K562 (cell line): ENCODE results near the gene GPS2. TPM values are rescaled to one million over a fixed set of nuclear protein-coding genes. Genes with fewer than 3 reads are reported as not detected.

Experiments used
- ATAC-seq: fragments of 200-7000 bp; cut with Tn5 transposase; 3 replicates; pipeline ENCODE4 v1.9.1; 2020; ENCODE audit warnings: moderate library complexity
- BruUV-seq: library from RNA; stranded (reverse); fragments of 400-500 nt; replicated peaks from 2 replicates; lab custom pipeline; 2021; lab: Mats Ljungman, UMichigan
- CTCF ChIA-PET: fragments of 300-600 bp; formaldehyde crosslinking; extraction: SDS; loops from one replicate; lab custom pipeline; 2021; ENCODE audit warnings: low intra/inter-chr PET ratio; lab: Yijun Ruan, JAX
- POLR2A ChIA-PET: fragments of 300-600, 350-650 bp; sonication (Branson Sonifier 250); formaldehyde crosslinking; extraction: SDS; loops from one replicate; lab custom pipeline; 2021; ENCODE audit warnings: antibody characterized with exemption, inconsistent platforms; lab: Yijun Ruan, JAX
- DNase-seq, 4 experiments: peaks; one replicate each; pipeline versions ENCODE4 v3.0.0 to v3.0.0-alpha.2; 2011 to 2018; ENCODE audit warnings: low spot score in 3 of 4, mixed read lengths in 3 of 4; ENCODE audit errors: extremely low read depth in 1 of 4
- FAIRE-seq: peaks from 2 replicates; lab custom pipeline; 2011; peaks lifted over from hg19 to GRCh38; lab: Jason Lieb, UNC
- H2AFZ ChIP-seq: 2 replicates; pipeline ENCODE4 v1.6.0; 2011; ENCODE audit warnings: low read depth, low read length, control low read depth, inconsistent platforms
- H3K27ac ChIP-seq: fragments of 200-600 bp; 3 replicates; pipeline ENCODE4 v1.8.0; 2011; ENCODE audit warnings: low read depth, mild to moderate bottlenecking, control low read depth, inconsistent platforms, low read length, moderate library complexity, mixed read lengths; ENCODE audit errors: extremely low read depth
- H3K27me3 ChIP-seq, 2 experiments: fragments of 300-600 bp in 1 of 2; 2 replicates in 1 of 2; 3 replicates in 1 of 2; pipeline versions ENCODE4 v1.6.0 to v1.8.0; 2011; ENCODE audit warnings: inconsistent platforms in 2 of 2, low read length in 2 of 2, mild to moderate bottlenecking in 1 of 2, mixed read lengths in 1 of 2, moderate library complexity in 1 of 2; ENCODE audit not compliant: control insufficient read depth in 2 of 2, insufficient read depth in 2 of 2
- H3K36me3 ChIP-seq: fragments of 300-600 bp; 3 replicates; pipeline ENCODE4 v1.8.0; 2011; ENCODE audit warnings: mild to moderate bottlenecking, low read length, inconsistent platforms; ENCODE audit not compliant: control insufficient read depth, insufficient read depth
- H3K4me1 ChIP-seq, 2 experiments: fragments of 200-600 bp in 1 of 2; replicated peaks in 1 of 2; 2 replicates in 1 of 2; 3 replicates in 1 of 2; pipeline versions ENCODE4 v1.5.1 to v1.8.0; 2011; ENCODE audit warnings: inconsistent platforms in 2 of 2, low read length in 2 of 2, mild to moderate bottlenecking in 1 of 2, mixed read lengths in 1 of 2, moderate library complexity in 1 of 2; ENCODE audit not compliant: control insufficient read depth in 2 of 2, insufficient read depth in 2 of 2
- H3K4me2 ChIP-seq: 2 replicates; pipeline ENCODE4 v1.6.1; 2011; ENCODE audit warnings: low read length, control low read depth, inconsistent platforms, mixed read lengths; ENCODE audit not compliant: insufficient read depth
- H3K4me3 ChIP-seq: fragments of 200-600 bp; sonication (generic), shearing (Covaris generic); 2 replicates; pipeline ENCODE4 v1.5.1; 2016; ENCODE audit warnings: control low read depth, inconsistent platforms
- H3K79me2 ChIP-seq: fragments of 200-600 bp; 3 replicates; pipeline ENCODE4 v1.8.0; 2011; ENCODE audit warnings: low read length, inconsistent platforms; ENCODE audit not compliant: control insufficient read depth, insufficient read depth
- H3K9ac ChIP-seq, 2 experiments: 2 replicates each; pipeline versions ENCODE4 v1.6.0 to v1.6.1; 2011; ENCODE audit warnings: low read depth in 2 of 2, low read length in 2 of 2, control low read depth in 1 of 2, inconsistent platforms in 1 of 2, mild to moderate bottlenecking in 1 of 2, mixed read lengths in 1 of 2; ENCODE audit not compliant: insufficient read depth in 1 of 2
- H3K9me1 ChIP-seq: one replicate; pipeline ENCODE4 v1.6.0; 2011; ENCODE audit warnings: inconsistent platforms, mild to moderate bottlenecking, low read length, moderate library complexity; ENCODE audit not compliant: control insufficient read depth, insufficient read depth
- H3K9me3 ChIP-seq: replicated peaks from 2 replicates; pipeline ENCODE4 v1.5.1; 2011; ENCODE audit warnings: low read depth, low read length, inconsistent platforms; ENCODE audit not compliant: control insufficient read depth, insufficient read depth
- H4K20me1 ChIP-seq: replicated peaks from 2 replicates; pipeline ENCODE4 v1.6.1; 2011; ENCODE audit warnings: low read length, inconsistent platforms, mixed read lengths; ENCODE audit not compliant: control insufficient read depth, insufficient read depth
- C11orf30 ChIP-seq: fragments of 450-650 bp; IDR thresholded peaks from 2 replicates; pipeline ENCODE4 v1.6.1; 2016; ENCODE audit warnings: low read depth, mild to moderate bottlenecking
- DPF2 ChIP-seq: fragments of 450-650 bp; IDR thresholded peaks from 2 replicates; pipeline ENCODE4 v1.6.1; 2016
- GATA2 ChIP-seq: sonication (generic); formaldehyde crosslinking; IDR thresholded peaks from 2 replicates; pipeline ENCODE4 v1.4.0; 2020; ENCODE audit warnings: mild to moderate bottlenecking, missing genetic modification reagents
- MTA1 ChIP-seq: fragments of 450-650 bp; IDR thresholded peaks from 2 replicates; pipeline ENCODE4 v1.6.1; 2017; ENCODE audit warnings: borderline replicate concordance
- MTA3 ChIP-seq: fragments of 450-650 bp; formaldehyde crosslinking; IDR thresholded peaks from 2 replicates; pipeline ENCODE4 v1.6.1; 2017; ENCODE audit warnings: mild to moderate bottlenecking, borderline replicate concordance
- NR4A1 ChIP-seq, 2 experiments: fragments of 250-450 bp in 1 of 2; fragments of 450-650 bp in 1 of 2; sonication (Bioruptor Pico) in 1 of 2; IDR thresholded peaks; 2 replicates each; pipeline versions ENCODE4 v1.4.0 to v1.6.1; 2016 to 2020; ENCODE audit warnings: mild to moderate bottlenecking in 2 of 2, missing compliant biosample characterization in 1 of 2, missing genetic modification characterization in 1 of 2, moderate library complexity in 1 of 2
- RBFOX2 ChIP-seq: fragments of 200-400 bp; formaldehyde crosslinking; IDR thresholded peaks from 2 replicates; pipeline ENCODE4 v1.6.1; 2017; ENCODE audit warnings: low read depth, mild to moderate bottlenecking, low read length, moderate library complexity
- RNF2 ChIP-seq: sonication (generic); IDR thresholded peaks from 2 replicates; pipeline ENCODE4 v1.6.1; 2016
- SMARCA4 ChIP-seq: fragments of 450-650 bp; IDR thresholded peaks from 2 replicates; pipeline ENCODE4 v1.6.1; 2016
- TBP ChIP-seq: optimal IDR thresholded peaks from 2 replicates; pipeline ENCODE3; 2011; ENCODE audit warnings: low read depth, low read length, improper control_type of control experiment
- ZNF436 ChIP-seq: fragments of 250-450, 450-650 bp; sonication (Bioruptor Pico); formaldehyde crosslinking; IDR thresholded peaks from 2 replicates; pipeline ENCODE4 v1.7.0; 2020; ENCODE audit warnings: mild to moderate bottlenecking
- ZNF707 ChIP-seq: fragments of 250-450 bp; sonication (Bioruptor Pico); conservative IDR thresholded peaks from 2 replicates; pipeline ENCODE4 v1.8.0; 2022; ENCODE audit warnings: inconsistent platforms, mild to moderate bottlenecking, moderate library complexity
- WGBS: fragments of 100-300 bp; shearing (Covaris generic); methylation state at CpG from one replicate; pipeline ENCODE4 v1.1.6; 2016; ENCODE audit warnings: low coverage, mixed read lengths; ENCODE audit not compliant: insufficient coverage; ENCODE audit errors: missing lambda C conversion rate; 5-methylcytosine and 5-hydroxymethylcytosine counted together
- in situ Hi-C: fragments of 300-500 bp; cut with MboI; formaldehyde crosslinking; loops from 4 replicates; pipeline ENCODE4 v1.15.0; 2018; ENCODE audit warnings: inconsistent platforms, mixed read lengths
- intact Hi-C: fragments of 100-400 bp; cut with micrococcal nuclease; formaldehyde crosslinking; loops from 2 replicates; pipeline ENCODE4 v1.14.2; 2022
- polyA plus RNA-seq, 8 experiments: library from polyadenylated mRNA; depleted of rRNA in 4 of 8; stranded (reverse) in 5 of 8; unstranded in 3 of 8; fragments of >200 nt; fragmentation: Nextera tagmentation in 2 of 8; fragmentation: Illumina TruSeq in 1 of 8; extraction: Ambion mirVana in 2 of 8; extraction: Trizol in 1 of 8; gene quantifications; 2 replicates each; pipeline versions ENCODE4 v1.2.1 to v1.2.3, GENCODE V29; 2011 to 2014; ENCODE audit warnings: inconsistent platforms in 1 of 8, missing spikeins in 1 of 8
- total RNA-seq, 7 experiments: library from RNA; depleted of rRNA in 6 of 7; stranded (reverse); fragments of >200 nt in 6 of 7; fragmentation: Illumina TruSeq in 2 of 7; extraction: Trizol in 2 of 7; gene quantifications; 2 replicates each; pipeline versions ENCODE4 v1.2.1 to v1.2.3, GENCODE V29; 2011 to 2021; ENCODE audit warnings: low replicate concordance in 1 of 7
- TF ChIP-seq, protein P1 (sequence below): fragments of 450-650 bp; IDR thresholded peaks from 2 replicates; pipeline ENCODE4 v1.6.1; 2017; ENCODE audit warnings: antibody characterized with exemption

GPS2 gene
- total and polyA plus RNA-seq, 9 of the 15 experiments (the other 6 are each of a cell fraction or from before 2014, with no cell fraction given): 18.3 to 75.7 (median 37.0) TPM

DNA sequence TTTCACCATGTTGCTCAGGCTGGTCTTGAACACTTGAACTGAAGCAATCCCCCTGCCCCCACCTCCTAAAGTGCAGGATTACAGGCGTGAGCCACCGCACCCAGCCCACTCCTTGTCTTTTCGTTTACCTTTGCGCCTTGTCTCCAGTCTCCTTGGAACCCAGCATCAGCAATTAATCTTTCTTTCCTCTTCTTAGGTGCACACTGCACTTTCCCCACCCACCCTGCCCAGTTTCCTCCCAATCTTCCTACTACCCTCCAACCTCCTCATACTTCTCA is 51.4 kb downstream of the GPS2 start:
- Histone ChIP-seq H3K27ac (peak overlapping the region; percentile 70; the same call in 2 of the 3 replicates), H3K4me1 (peaks cover 10 to 35% of the 10 kb centered on the region in 2 experiments; a peak in 4 of 5 replicates), H3K9me3 (no peaks in the 10 kb centered on the region), H3K27me3 (no peaks in the 10 kb centered on the region), H3K4me3 (peak overlapping the region; percentile 47), H3K9me1 (no peaks in the 10 kb centered on the region), H2AFZ (peak overlapping the region; percentile 97), H3K36me3 (peaks cover 16% of the 10 kb centered on the region; the same call in 2 of the 3 replicates)
- CTCF ChIA-PET: no interaction called here
- ATAC-seq: peak; percentile 29
- in situ Hi-C loops: no loop called here
- DNase-seq: no peak
- TF ChIP-seq C11orf30 (0 out of 2 replicates have a peak, but pooled peaks have one; percentile 10), NR4A1 (CRISPR knock-in tag; IDR thresholded peaks at IDR 0.05) (no peak), NR4A1 (tag; IDR thresholded peaks at IDR 0.05) (no peak)
- TF ChIP-seq, all 486 proteins: peak for 1
- H3K79me2 ChIP-seq: no peaks in the 10 kb centered on the region
- H4K20me1 ChIP-seq: no peaks in the 10 kb centered on the region
- intact Hi-C loops: no loop called here
- WGBS: no CpG with 5 or more reads among the region's 4 CpGs
- H3K9ac ChIP-seq: peak overlapping the region; percentile 63 to 89; a peak in 3 of 4 replicates
- peak overlapping the region; percentile 95 for H3K4me2 ChIP-seq
- POLR2A ChIA-PET: interaction anchor here (0.6 to 1.9 kb wide), 5 partner anchors 9 to 877 kb away, joined by 3 to 8 read pairs (median 4); no protein-coding TSS in a partner anchor
- BruUV-seq: no TSS peak
- no peak for FAIRE-seq

GRCh38 chr17:7262935-7263800 is 52.0 kb downstream of the GPS2 start:
- no TSS peak for BruUV-seq
- Histone ChIP-seq H3K4me2 (peak overlapping the region; percentile 95), H3K4me1 (peaks cover 10 to 35% of the 10 kb centered on the region in 2 experiments; a peak in 4 of 5 replicates), H3K27ac (peak overlapping the region; percentile 70), H4K20me1 (no peaks in the 10 kb centered on the region), H3K27me3 (no peaks in the 10 kb centered on the region), H3K79me2 (no peaks in the 10 kb centered on the region), H3K9me3 (no peaks in the 10 kb centered on the region), H3K9me1 (no peaks in the 10 kb centered on the region), H2AFZ (peak overlapping the region; percentile 97), H3K4me3 (peak overlapping the region; percentile 47), H3K9ac (peak overlapping the region; percentile 63 to 89), H3K36me3 (peaks cover 21% of the 10 kb centered on the region; the same call in 2 of the 3 replicates)
- FAIRE-seq (peak; percentile 93), DNase-seq (peak; percentile 79 to 88 (median 82)), ATAC-seq (peak; percentile 92)
- intact Hi-C loops (no loop called here), in situ Hi-C loops (no loop called here)
- ChIA-PET CTCF (no interaction called here), POLR2A (interaction anchor here (0.6 to 1.9 kb wide), 4 partner anchors 9 to 878 kb away, joined by 3 to 8 read pairs (median 4); no protein-coding TSS in a partner anchor)
- under 1% methylated on average over 15 of the region's 26 CpGs for WGBS
- TF ChIP-seq RNF2 (peak; percentile 12; the same call in 1 of the 2 replicates), SMARCA4 (peak; percentile 60; the same call in 1 of the 2 replicates), MTA3 (peak; percentile 28; the same call in 1 of the 2 replicates), ZNF707 (CRISPR knock-in tag) (no peak), ZNF436 (CRISPR knock-in tag) (no peak), MTA1 (peak; percentile 47; the same call in 1 of the 2 replicates), DPF2 (peak; percentile 70), RBFOX2 (peak; percentile 58; the same call in 1 of the 2 replicates), TBP (peak; percentile 56), GATA2 (no peak)
- TF ChIP-seq, protein P1, sequence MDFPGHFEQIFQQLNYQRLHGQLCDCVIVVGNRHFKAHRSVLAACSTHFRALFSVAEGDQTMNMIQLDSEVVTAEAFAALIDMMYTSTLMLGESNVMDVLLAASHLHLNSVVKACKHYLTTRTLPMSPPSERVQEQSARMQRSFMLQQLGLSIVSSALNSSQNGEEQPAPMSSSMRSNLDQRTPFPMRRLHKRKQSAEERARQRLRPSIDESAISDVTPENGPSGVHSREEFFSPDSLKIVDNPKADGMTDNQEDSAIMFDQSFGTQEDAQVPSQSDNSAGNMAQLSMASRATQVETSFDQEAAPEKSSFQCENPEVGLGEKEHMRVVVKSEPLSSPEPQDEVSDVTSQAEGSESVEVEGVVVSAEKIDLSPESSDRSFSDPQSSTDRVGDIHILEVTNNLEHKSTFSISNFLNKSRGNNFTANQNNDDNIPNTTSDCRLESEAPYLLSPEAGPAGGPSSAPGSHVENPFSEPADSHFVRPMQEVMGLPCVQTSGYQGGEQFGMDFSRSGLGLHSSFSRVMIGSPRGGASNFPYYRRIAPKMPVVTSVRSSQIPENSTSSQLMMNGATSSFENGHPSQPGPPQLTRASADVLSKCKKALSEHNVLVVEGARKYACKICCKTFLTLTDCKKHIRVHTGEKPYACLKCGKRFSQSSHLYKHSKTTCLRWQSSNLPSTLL: no peak
